Endometrial microvascular endothelial cells (primary cell): ENCODE data around the gene OR51I2. TPM values are rescaled to one million over a fixed set of nuclear protein-coding genes. Genes with fewer than 3 reads are reported as not detected.

ENCODE experiments used
- in situ Hi-C: cut with HindIII; loops from 2 replicates; pipeline ENCODE4 v1.10.0; 2017; ENCODE audit warnings: low sequenced_read_pairs, low pct_unique_long_range_greater_than_20kb; ENCODE audit errors: inconsistent ontology term
- total RNA-seq: library from RNA; depleted of rRNA; stranded (reverse); fragments of >200 nt; gene quantifications from one replicate; pipeline ENCODE4 v1.2.3, GENCODE V29; 2015; ENCODE audit errors: inconsistent ontology term

Gene OR51I2
- not detected for total RNA-seq

GRCh38 chr11:5449023-5449422, at the start of gene OR51I2:
Gene OR51I2, plus strand, starts transcription at chr11:5449323. Its CDS starts 4,166 bp downstream, at chr11:5453489.
- in situ Hi-C loops = no loop called here

GRCh38 chr11:5405173-5405572, 44.0 kb upstream of the OR51I2 start:
- in situ Hi-C loops = no loop called here

- in situ Hi-C loops = no loop called here
Observed at GRCh38 chr11:5420993-5421392, 28.1 kb upstream of the OR51I2 start.

- in situ Hi-C loops = no loop called here
Observed at GRCh38 chr11:5421811-5422210, 27.3 kb upstream of the OR51I2 start, which contains the start of gene OR51Q1. Gene OR51Q1, plus strand, starts transcription at chr11:5422111. Its CDS starts 90 bp downstream, at chr11:5422201.

GRCh38 chr11:5423131-5423530, 26.0 kb upstream of the OR51I2 start:
- in situ Hi-C loops = no loop called here

GRCh38 chr11:5441414-5441813, 7.7 kb upstream of the OR51I2 start, which contains the start of gene OR51I1:
Gene OR51I1, minus strand, starts transcription at chr11:5441514. Its CDS starts 0 bp downstream, at chr11:5441514.
- in situ Hi-C loops = no loop called here

GRCh38 chr11:5443835-5444393, 5.2 kb upstream of the OR51I2 start:
- in situ Hi-C loops = no loop called here

- in situ Hi-C loops = no loop called here
Observed at GRCh38 chr11:5449432-5449831, 309 bp downstream of the OR51I2 start.

- in situ Hi-C loops = no loop called here
Observed at GRCh38 chr11:5460983-5461621, 12.0 kb downstream of the OR51I2 start.

GRCh38 chr11:5467527-5467926, 18.4 kb downstream of the OR51I2 start:
- in situ Hi-C loops = no loop called here

GRCh38 chr11:5473921-5474320, 24.8 kb downstream of the OR51I2 start:
- in situ Hi-C loops = no loop called here

GRCh38 chr11:5476186-5476819, 27.2 kb downstream of the OR51I2 start:
- in situ Hi-C loops = no loop called here

GRCh38 chr11:5486003-5486402, 36.9 kb downstream of the OR51I2 start:
- in situ Hi-C loops = no loop called here

GRCh38 chr11:5486421-5486820, 37.3 kb downstream of the OR51I2 start:
- in situ Hi-C loops = no loop called here

GRCh38 chr11:5488385-5488784, 39.3 kb downstream of the OR51I2 start, which contains the start of gene OR52D1:
Gene OR52D1, plus strand, starts transcription at chr11:5488685. Its CDS starts 22 bp downstream, at chr11:5488707.
- in situ Hi-C loops = no loop called here

- in situ Hi-C loops = no loop called here
Observed at GRCh38 chr11:5488798-5489399, 39.8 kb downstream of the OR51I2 start.

- in situ Hi-C loops = no loop called here
Observed at GRCh38 chr11:5489576-5490357, 40.6 kb downstream of the OR51I2 start.

GRCh38 chr11:5499671-5500070, 50.5 kb downstream of the OR51I2 start:
- in situ Hi-C loops = no loop called here

GRCh38 chr11:5500393-5500801, 51.3 kb downstream of the OR51I2 start:
- in situ Hi-C loops = no loop called here
